ENCODE results near the gene RUNDC3A.

The RUNDC3A gene

GRCh38 chr17:44263345-44263902, 45.0 kb upstream of the RUNDC3A start:
- DNase-seq: no peak
- H3K79me1 ChIP-seq (ENCODE audit: low read length): no peaks in the 10 kb centered on the region
- no peaks in the 10 kb centered on the region for H3K27me3 ChIP-seq (ENCODE audit: insufficient read depth, low read length)
- H3K18ac ChIP-seq (ENCODE audit: low read length): no peak overlapping the region
- no peak overlapping the region for H3K9ac ChIP-seq (ENCODE audit: low read length)
- no peak overlapping the region for H3K4me3 ChIP-seq (ENCODE audit: low read depth, low read length)
- H2BK120ac ChIP-seq (ENCODE audit: insufficient read depth, low read length, poor library complexity): no peak overlapping the region
- H2AK5ac ChIP-seq (ENCODE audit: low read length): no peak overlapping the region
- H3K23ac ChIP-seq (ENCODE audit: low read length): no peak overlapping the region
- no peak overlapping the region for H2BK12ac ChIP-seq (ENCODE audit: low read length)
- H4K8ac ChIP-seq (ENCODE audit: low read depth, low read length): no peak overlapping the region
- no peak overlapping the region for H3K4ac ChIP-seq (ENCODE audit: low read depth, low read length)
- no peaks in the 10 kb centered on the region for H3K36me3 ChIP-seq (ENCODE audit: control insufficient read depth in 1 of 2, insufficient read depth in 2 of 2, low read length in 2 of 2)
- no peak overlapping the region for H2BK5ac ChIP-seq (ENCODE audit: low read depth, low read length, poor library complexity)
- no peaks in the 10 kb centered on the region for H3K4me1 ChIP-seq (ENCODE audit: control insufficient read depth in 1 of 2, insufficient read depth in 2 of 2, low read length in 2 of 2)
- no peak overlapping the region for H3K27ac ChIP-seq (ENCODE audit: low read depth, low read length)
- no peak overlapping the region for H4K12ac ChIP-seq (ENCODE audit: low read depth, low read length)
- no peak overlapping the region for H4K91ac ChIP-seq (ENCODE audit: low read depth, low read length)
- H2AFZ ChIP-seq (ENCODE audit: insufficient read depth, low read length, poor library complexity): no peak overlapping the region
- no peaks in the 10 kb centered on the region for H3K79me2 ChIP-seq (ENCODE audit: control insufficient read depth, insufficient read depth, low read length, poor library complexity)
- H3K9me3 ChIP-seq (ENCODE audit: insufficient read depth, low read depth, low read length): peaks cover 2% of the 10 kb centered on the region
- no peak overlapping the region for H3K4me2 ChIP-seq (ENCODE audit: low read length)
- H3K14ac ChIP-seq (ENCODE audit: low read length): no peak overlapping the region
- WGBS (ENCODE audit: extremely low coverage, insufficient coverage, insufficient read length): no CpG with 5 or more reads among the region's 7 CpGs

- Histone ChIP-seq H3K4me3 (ENCODE audit: low read depth, low read length) (no peak overlapping the region), H3K27ac (ENCODE audit: low read depth, low read length) (no peak overlapping the region), H3K14ac (ENCODE audit: low read length) (no peak overlapping the region), H3K36me3 (ENCODE audit: control insufficient read depth in 1 of 2, insufficient read depth in 2 of 2, low read length in 2 of 2) (no peaks in the 10 kb centered on the region), H4K91ac (ENCODE audit: low read depth, low read length) (no peak overlapping the region), H3K79me1 (ENCODE audit: low read length) (no peaks in the 10 kb centered on the region), H3K4me2 (ENCODE audit: low read length) (no peak overlapping the region), H2BK12ac (ENCODE audit: low read length) (no peak overlapping the region), H3K27me3 (ENCODE audit: insufficient read depth, low read length) (no peaks in the 10 kb centered on the region), H3K23ac (ENCODE audit: low read length) (no peak overlapping the region), H3K9me3 (ENCODE audit: insufficient read depth, low read depth, low read length) (peaks cover 4% of the 10 kb centered on the region), H3K4me1 (ENCODE audit: control insufficient read depth in 1 of 2, insufficient read depth in 2 of 2, low read length in 2 of 2) (no peaks in the 10 kb centered on the region), H3K18ac (ENCODE audit: low read length) (no peak overlapping the region), H3K4ac (ENCODE audit: low read depth, low read length) (no peak overlapping the region), H4K12ac (ENCODE audit: low read depth, low read length) (no peak overlapping the region), H4K8ac (ENCODE audit: low read depth, low read length) (no peak overlapping the region), H2AFZ (ENCODE audit: insufficient read depth, low read length, poor library complexity) (no peak overlapping the region), H3K9ac (ENCODE audit: low read length) (no peak overlapping the region), H2BK5ac (ENCODE audit: low read depth, low read length, poor library complexity) (no peak overlapping the region), H2AK5ac (ENCODE audit: low read length) (no peak overlapping the region), H2BK120ac (ENCODE audit: insufficient read depth, low read length, poor library complexity) (no peak overlapping the region), H3K79me2 (ENCODE audit: control insufficient read depth, insufficient read depth, low read length, poor library complexity) (no peaks in the 10 kb centered on the region)
- WGBS (ENCODE audit: extremely low coverage, insufficient coverage, insufficient read length): no CpG with 5 or more reads among the region's 9 CpGs
- no peak for DNase-seq
These were observed 41.8 kb upstream of the RUNDC3A start for GRCh38 chr17:44266402-44267164.

GRCh38 chr17:44267165-44267455, 41.3 kb upstream of the RUNDC3A start:
- H2BK5ac ChIP-seq (ENCODE audit: low read depth, low read length, poor library complexity): no peak overlapping the region
- H2AK5ac ChIP-seq (ENCODE audit: low read length): no peak overlapping the region
- no peaks in the 10 kb centered on the region for H3K4me1 ChIP-seq (ENCODE audit: control insufficient read depth in 1 of 2, insufficient read depth in 2 of 2, low read length in 2 of 2)
- no peak overlapping the region for H4K8ac ChIP-seq (ENCODE audit: low read depth, low read length)
- no peak for DNase-seq
- no peak overlapping the region for H3K4me3 ChIP-seq (ENCODE audit: low read depth, low read length)
- H3K23ac ChIP-seq (ENCODE audit: low read length): no peak overlapping the region
- H4K12ac ChIP-seq (ENCODE audit: low read depth, low read length): no peak overlapping the region
- H3K18ac ChIP-seq (ENCODE audit: low read length): no peak overlapping the region
- H3K27me3 ChIP-seq (ENCODE audit: insufficient read depth, low read length): no peaks in the 10 kb centered on the region
- H3K27ac ChIP-seq (ENCODE audit: low read depth, low read length): no peak overlapping the region
- H3K4ac ChIP-seq (ENCODE audit: low read depth, low read length): no peak overlapping the region
- no peaks in the 10 kb centered on the region for H3K79me2 ChIP-seq (ENCODE audit: control insufficient read depth, insufficient read depth, low read length, poor library complexity)
- H2BK120ac ChIP-seq (ENCODE audit: insufficient read depth, low read length, poor library complexity): no peak overlapping the region
- H2AFZ ChIP-seq (ENCODE audit: insufficient read depth, low read length, poor library complexity): no peak overlapping the region
- peaks cover 4% of the 10 kb centered on the region for H3K9me3 ChIP-seq (ENCODE audit: insufficient read depth, low read depth, low read length)
- no peaks in the 10 kb centered on the region for H3K36me3 ChIP-seq (ENCODE audit: control insufficient read depth in 1 of 2, insufficient read depth in 2 of 2, low read length in 2 of 2)
- H3K79me1 ChIP-seq (ENCODE audit: low read length): no peaks in the 10 kb centered on the region
- no peak overlapping the region for H4K91ac ChIP-seq (ENCODE audit: low read depth, low read length)
- H2BK12ac ChIP-seq (ENCODE audit: low read length): no peak overlapping the region
- no peak overlapping the region for H3K14ac ChIP-seq (ENCODE audit: low read length)
- no peak overlapping the region for H3K9ac ChIP-seq (ENCODE audit: low read length)
- H3K4me2 ChIP-seq (ENCODE audit: low read length): no peak overlapping the region
- no CpG with 5 or more reads among the region's 5 CpGs for WGBS (ENCODE audit: extremely low coverage, insufficient coverage, insufficient read length)

GRCh38 chr17:44267818-44268490, 40.4 kb upstream of the RUNDC3A start, which contains the start of gene SLC4A1:
SLC4A1 (minus strand) TSS chr17:44268135; CDS start chr17:44262866, 5,269 bp downstream.
- Histone ChIP-seq H3K27ac (ENCODE audit: low read depth, low read length) (no peak within 1 kb of the TSS), H3K18ac (ENCODE audit: low read length) (no peak within 1 kb of the TSS), H2BK5ac (ENCODE audit: low read depth, low read length, poor library complexity) (no peak within 1 kb of the TSS), H2AK5ac (ENCODE audit: low read length) (no peak within 1 kb of the TSS), H3K36me3 (ENCODE audit: control insufficient read depth in 1 of 2, insufficient read depth in 2 of 2, low read length in 2 of 2) (no peaks in the 10 kb centered on the region), H2BK120ac (ENCODE audit: insufficient read depth, low read length, poor library complexity) (no peak within 1 kb of the TSS), H3K4me1 (ENCODE audit: control insufficient read depth in 1 of 2, insufficient read depth in 2 of 2, low read length in 2 of 2) (no peaks in the 10 kb centered on the region), H3K4ac (ENCODE audit: low read depth, low read length) (no peak within 1 kb of the TSS), H3K23ac (ENCODE audit: low read length) (no peak within 1 kb of the TSS), H4K12ac (ENCODE audit: low read depth, low read length) (no peak within 1 kb of the TSS), H2AFZ (ENCODE audit: insufficient read depth, low read length, poor library complexity) (no peak within 1 kb of the TSS), H3K4me3 (ENCODE audit: low read depth, low read length) (no peak within 1 kb of the TSS), H2BK12ac (ENCODE audit: low read length) (no peak within 1 kb of the TSS), H3K79me2 (ENCODE audit: control insufficient read depth, insufficient read depth, low read length, poor library complexity) (no peaks in the 10 kb centered on the region), H3K79me1 (ENCODE audit: low read length) (no peaks in the 10 kb centered on the region), H3K14ac (ENCODE audit: low read length) (no peak within 1 kb of the TSS), H3K4me2 (ENCODE audit: low read length) (no peak within 1 kb of the TSS), H3K27me3 (ENCODE audit: insufficient read depth, low read length) (no peaks in the 10 kb centered on the region), H3K9me3 (ENCODE audit: insufficient read depth, low read depth, low read length) (peaks cover 4% of the 10 kb centered on the region), H4K8ac (ENCODE audit: low read depth, low read length) (no peak within 1 kb of the TSS), H4K91ac (ENCODE audit: low read depth, low read length) (no peak within 1 kb of the TSS), H3K9ac (ENCODE audit: low read length) (no peak within 1 kb of the TSS)
- DNase-seq: no peak
- WGBS (ENCODE audit: extremely low coverage, insufficient coverage, insufficient read length): no CpG with 5 or more reads among the region's 14 CpGs
